ENCODE results near the gene C1orf226. TPM values are rescaled to one million over a fixed set of nuclear protein-coding genes. Genes with fewer than 3 reads are reported as not detected.

C1orf226 gene
- total RNA-seq, 1 donor from 2014 or later: 7.1 TPM

DNA sequence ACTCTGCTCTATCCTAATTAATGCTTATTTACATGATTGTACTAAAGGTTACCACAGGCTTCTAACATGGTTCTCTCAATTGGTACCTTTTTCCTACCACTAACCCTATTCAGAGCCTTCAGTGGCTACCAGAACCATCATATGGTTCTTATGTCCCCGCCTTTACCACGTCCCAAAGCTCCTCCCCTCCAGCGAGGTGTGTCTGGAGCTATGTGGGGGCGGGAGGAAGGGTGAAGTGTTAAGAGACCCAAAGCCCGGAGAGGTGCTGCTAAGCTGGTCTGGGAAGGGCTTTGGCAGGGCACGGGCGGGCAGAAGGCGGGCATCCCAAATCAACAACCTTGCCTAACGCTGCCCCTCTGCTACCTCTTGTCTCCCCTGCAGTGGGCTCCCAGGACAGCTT, 14.9 kb upstream of the C1orf226 start:
- Histone ChIP-seq H3K36me3 (no peaks in the 10 kb centered on the region), H3K27ac (no peak overlapping the region), H3K4me1 (no peaks in the 10 kb centered on the region), H3K27me3 (no peaks in the 10 kb centered on the region), H3K4me3 (no peak overlapping the region), H3K9me3 (no peaks in the 10 kb centered on the region)
- ATAC-seq (no peak), DNase-seq (no peak)
- intact Hi-C loops (cut with DNase I): no loop called here
- TF ChIP-seq, protein P1, sequence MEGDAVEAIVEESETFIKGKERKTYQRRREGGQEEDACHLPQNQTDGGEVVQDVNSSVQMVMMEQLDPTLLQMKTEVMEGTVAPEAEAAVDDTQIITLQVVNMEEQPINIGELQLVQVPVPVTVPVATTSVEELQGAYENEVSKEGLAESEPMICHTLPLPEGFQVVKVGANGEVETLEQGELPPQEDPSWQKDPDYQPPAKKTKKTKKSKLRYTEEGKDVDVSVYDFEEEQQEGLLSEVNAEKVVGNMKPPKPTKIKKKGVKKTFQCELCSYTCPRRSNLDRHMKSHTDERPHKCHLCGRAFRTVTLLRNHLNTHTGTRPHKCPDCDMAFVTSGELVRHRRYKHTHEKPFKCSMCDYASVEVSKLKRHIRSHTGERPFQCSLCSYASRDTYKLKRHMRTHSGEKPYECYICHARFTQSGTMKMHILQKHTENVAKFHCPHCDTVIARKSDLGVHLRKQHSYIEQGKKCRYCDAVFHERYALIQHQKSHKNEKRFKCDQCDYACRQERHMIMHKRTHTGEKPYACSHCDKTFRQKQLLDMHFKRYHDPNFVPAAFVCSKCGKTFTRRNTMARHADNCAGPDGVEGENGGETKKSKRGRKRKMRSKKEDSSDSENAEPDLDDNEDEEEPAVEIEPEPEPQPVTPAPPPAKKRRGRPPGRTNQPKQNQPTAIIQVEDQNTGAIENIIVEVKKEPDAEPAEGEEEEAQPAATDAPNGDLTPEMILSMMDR (IDR thresholded peaks at IDR 0.05): no peak

DNA sequence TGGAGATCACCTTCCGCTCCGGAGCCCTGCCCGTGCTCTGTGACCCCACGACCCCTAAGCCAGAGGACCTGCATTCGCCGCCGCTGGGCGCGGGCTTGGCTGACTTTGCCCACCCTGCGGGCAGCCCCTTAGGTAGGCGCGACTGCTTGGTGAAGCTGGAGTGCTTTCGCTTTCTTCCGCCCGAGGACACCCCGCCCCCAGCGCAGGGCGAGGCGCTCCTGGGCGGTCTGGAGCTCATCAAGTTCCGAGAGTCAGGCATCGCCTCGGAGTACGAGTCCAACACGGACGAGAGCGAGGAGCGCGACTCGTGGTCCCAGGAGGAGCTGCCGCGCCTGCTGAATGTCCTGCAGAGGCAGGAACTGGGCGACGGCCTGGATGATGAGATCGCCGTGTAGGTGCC, 14.5 kb upstream of the C1orf226 start:
- intact Hi-C loops (cut with DNase I): no loop called here
- ATAC-seq (no peak), DNase-seq (no peak)
- no peak overlapping the region for H3K4me3 ChIP-seq
- no peaks in the 10 kb centered on the region for H3K9me3 ChIP-seq
- TF ChIP-seq, protein P1 (IDR thresholded peaks at IDR 0.05): no peak
- H3K27me3 ChIP-seq: no peaks in the 10 kb centered on the region
- H3K36me3 ChIP-seq: no peaks in the 10 kb centered on the region
- no peaks in the 10 kb centered on the region for H3K4me1 ChIP-seq
- H3K27ac ChIP-seq: no peak overlapping the region

DNA sequence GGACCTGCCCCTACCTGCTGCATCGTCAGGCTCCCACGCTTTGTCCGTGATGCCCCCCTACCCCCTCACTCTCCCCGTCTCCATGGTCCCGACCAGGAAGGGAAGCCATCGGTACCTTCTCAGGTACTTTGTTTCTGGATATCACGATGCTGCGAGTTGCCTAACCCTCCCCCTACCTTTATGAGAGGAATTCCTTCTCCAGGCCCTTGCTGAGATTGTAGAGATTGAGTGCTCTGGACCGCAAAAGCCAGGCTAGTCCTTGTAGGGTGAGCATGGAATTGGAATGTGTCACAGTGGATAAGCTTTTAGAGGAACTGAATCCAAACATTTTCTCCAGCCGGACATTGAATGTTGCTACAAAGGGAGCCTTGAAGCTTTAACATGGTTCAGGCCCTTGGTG, 13.8 kb upstream of the C1orf226 start:
- no peaks in the 10 kb centered on the region for H3K4me1 ChIP-seq
- TF ChIP-seq, protein P1 (IDR thresholded peaks at IDR 0.05): no peak
- H3K27me3 ChIP-seq: no peaks in the 10 kb centered on the region
- H3K9me3 ChIP-seq: no peaks in the 10 kb centered on the region
- no peak overlapping the region for H3K4me3 ChIP-seq
- H3K27ac ChIP-seq: no peak overlapping the region
- no peak for DNase-seq
- peak; percentile 72 for ATAC-seq
- intact Hi-C loops (cut with DNase I): no loop called here
- H3K36me3 ChIP-seq: no peaks in the 10 kb centered on the region

DNA sequence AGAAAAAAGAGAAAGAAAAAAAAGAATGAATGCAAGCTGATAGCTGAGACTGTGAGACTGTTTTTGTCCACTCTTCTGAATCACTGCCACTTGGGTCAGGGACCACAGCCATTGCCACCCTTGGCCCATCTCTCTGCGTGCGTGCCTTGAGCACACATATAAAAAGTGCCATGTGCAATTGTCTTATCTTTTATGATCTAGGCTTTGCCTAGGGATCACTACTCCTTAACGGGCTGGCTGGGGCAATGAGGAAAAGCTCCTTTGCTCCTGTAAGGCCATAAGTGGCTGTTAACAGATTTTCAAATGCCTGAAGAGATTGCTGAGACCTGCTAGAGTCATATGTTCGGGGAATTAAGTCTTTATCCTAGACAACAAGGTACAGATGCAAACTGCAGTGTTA, 13.1 kb upstream of the C1orf226 start:
- H3K27ac ChIP-seq: no peak overlapping the region
- H3K4me1 ChIP-seq: no peaks in the 10 kb centered on the region
- H3K36me3 ChIP-seq: no peaks in the 10 kb centered on the region
- ATAC-seq: no peak
- no peaks in the 10 kb centered on the region for H3K9me3 ChIP-seq
- no peak for DNase-seq
- H3K4me3 ChIP-seq: no peak overlapping the region
- TF ChIP-seq, protein P1 (IDR thresholded peaks at IDR 0.05): no peak
- H3K27me3 ChIP-seq: no peaks in the 10 kb centered on the region
- intact Hi-C loops (cut with DNase I): no loop called here

DNA sequence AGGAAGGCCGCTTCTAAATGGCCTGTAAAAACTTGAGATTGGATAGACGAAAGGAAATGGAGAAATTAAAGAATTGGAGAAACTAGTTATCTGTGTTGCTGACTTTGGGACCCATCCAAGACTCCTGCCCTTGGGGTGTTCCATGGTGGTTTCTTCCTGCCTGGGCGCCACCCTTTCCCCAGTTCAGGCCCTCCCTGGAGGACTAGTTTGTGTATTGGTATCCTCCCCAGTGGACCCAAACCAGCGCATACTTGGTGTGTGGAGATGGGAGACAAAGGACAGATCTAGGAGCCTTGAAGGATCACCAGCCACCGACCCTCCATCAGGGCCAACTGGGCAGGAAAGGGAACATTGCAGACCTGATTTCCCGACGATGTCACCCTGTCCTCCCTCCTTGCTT, 12.0 kb upstream of the C1orf226 start:
- intact Hi-C loops (cut with DNase I): no loop called here
- DNase-seq (no peak), ATAC-seq (no peak)
- no peak overlapping the region for H3K4me3 ChIP-seq
- TF ChIP-seq, protein P1 (IDR thresholded peaks at IDR 0.05): no peak
- no peaks in the 10 kb centered on the region for H3K4me1 ChIP-seq
- no peaks in the 10 kb centered on the region for H3K36me3 ChIP-seq
- H3K27me3 ChIP-seq: no peaks in the 10 kb centered on the region
- H3K27ac ChIP-seq: no peak overlapping the region
- H3K9me3 ChIP-seq: no peaks in the 10 kb centered on the region

DNA sequence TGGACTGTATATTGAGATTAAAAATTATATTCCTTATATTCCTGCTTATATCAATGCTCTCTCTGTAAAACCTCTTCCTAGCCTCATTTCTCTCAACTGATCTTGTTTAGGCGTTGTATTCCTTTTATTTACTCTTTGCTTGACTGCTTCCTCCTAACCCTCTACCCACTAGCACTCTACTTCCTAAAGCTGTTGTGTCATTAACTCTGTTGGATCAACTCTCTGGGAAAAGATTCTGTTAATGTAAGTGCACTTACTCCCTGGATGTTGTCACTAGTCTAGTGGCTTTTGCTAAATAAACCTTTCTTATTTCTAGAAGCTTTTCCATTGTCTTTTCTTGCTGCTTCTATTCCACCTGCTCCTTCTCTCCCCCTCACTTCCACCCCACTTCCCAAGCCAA, 11.4 kb upstream of the C1orf226 start:
- ATAC-seq: no peak
- H3K9me3 ChIP-seq: no peaks in the 10 kb centered on the region
- intact Hi-C loops (cut with DNase I): no loop called here

More for the DNA sequence above, 11.4 kb upstream of the C1orf226 start:
- Histone ChIP-seq H3K4me1 (no peaks in the 10 kb centered on the region), H3K27ac (no peak overlapping the region), H3K36me3 (no peaks in the 10 kb centered on the region), H3K4me3 (no peak overlapping the region), H3K27me3 (no peaks in the 10 kb centered on the region)
- TF ChIP-seq, protein P1 (IDR thresholded peaks at IDR 0.05): no peak
- DNase-seq: no peak

Data from upper lobe of right lung (tissue), 1 donor.